ENCODE data around the gene CCDC68. TPM values are rescaled to one million over a fixed set of nuclear protein-coding genes. Genes with fewer than 3 reads are reported as not detected.

Gene CCDC68
- polyA plus RNA-seq, 2 of the 4 experiments (the other 2 are of a cell fraction): 3.1 to 12.4 TPM

DNA sequence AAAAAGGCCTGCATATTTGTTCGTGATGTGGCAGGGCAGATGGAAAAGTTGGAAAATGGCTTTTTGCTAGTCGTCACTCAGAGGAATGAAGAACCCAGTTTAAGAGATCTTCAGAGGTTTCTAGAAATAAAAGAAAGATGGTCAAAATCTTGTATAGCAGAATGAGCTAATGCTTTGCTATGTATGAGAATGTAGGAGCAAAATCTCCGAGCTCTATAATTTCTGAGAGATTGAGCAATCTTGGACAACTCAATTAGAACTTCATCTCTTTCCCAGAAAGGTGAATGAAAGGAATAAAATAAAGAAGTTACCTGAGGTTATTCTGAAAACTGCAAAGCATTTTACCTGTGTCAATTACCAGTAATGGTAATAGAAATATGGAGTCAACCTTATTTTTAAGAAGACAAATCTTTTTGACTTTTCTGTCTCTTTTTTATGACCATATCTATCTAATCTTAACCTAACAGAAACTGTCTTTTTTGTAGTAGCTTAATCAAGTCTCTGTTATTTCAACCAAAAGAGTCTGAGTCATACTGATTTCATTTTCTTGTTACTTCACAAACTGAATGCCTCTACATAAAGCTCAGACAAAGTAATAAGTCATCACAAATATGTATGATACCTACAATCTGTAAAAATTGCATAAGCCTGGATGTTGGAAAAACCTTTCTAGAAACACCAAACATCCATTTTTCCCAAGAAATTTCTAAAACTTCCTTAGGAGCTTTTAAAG lies 32.5 kb downstream of the CCDC68 start:
- DNase-seq (ENCODE audit: low read depth in 1 of 2, low spot score in 1 of 2) (no peak), FAIRE-seq (no peak), ATAC-seq (no peak)
- Histone ChIP-seq H3K4me3 (no peak overlapping the region), H3K9me3 (no peaks in the 10 kb centered on the region), H3K4me2 (no peak overlapping the region), H3K4me1 (no peaks in the 10 kb centered on the region), H3K27ac (no peak overlapping the region)
- ChIA-PET CTCF (no interaction called here), POLR2A (no interaction called here)
- no peak for TF ChIP-seq ZFP36 (IDR thresholded peaks at IDR 0.05; ENCODE audit: borderline replicate concordance, partially characterized antibody)
- TF ChIP-seq KDM1A (IDR thresholded peaks at IDR 0.05; ENCODE audit: low read depth): no peak
- TF ChIP-seq, protein P1, sequence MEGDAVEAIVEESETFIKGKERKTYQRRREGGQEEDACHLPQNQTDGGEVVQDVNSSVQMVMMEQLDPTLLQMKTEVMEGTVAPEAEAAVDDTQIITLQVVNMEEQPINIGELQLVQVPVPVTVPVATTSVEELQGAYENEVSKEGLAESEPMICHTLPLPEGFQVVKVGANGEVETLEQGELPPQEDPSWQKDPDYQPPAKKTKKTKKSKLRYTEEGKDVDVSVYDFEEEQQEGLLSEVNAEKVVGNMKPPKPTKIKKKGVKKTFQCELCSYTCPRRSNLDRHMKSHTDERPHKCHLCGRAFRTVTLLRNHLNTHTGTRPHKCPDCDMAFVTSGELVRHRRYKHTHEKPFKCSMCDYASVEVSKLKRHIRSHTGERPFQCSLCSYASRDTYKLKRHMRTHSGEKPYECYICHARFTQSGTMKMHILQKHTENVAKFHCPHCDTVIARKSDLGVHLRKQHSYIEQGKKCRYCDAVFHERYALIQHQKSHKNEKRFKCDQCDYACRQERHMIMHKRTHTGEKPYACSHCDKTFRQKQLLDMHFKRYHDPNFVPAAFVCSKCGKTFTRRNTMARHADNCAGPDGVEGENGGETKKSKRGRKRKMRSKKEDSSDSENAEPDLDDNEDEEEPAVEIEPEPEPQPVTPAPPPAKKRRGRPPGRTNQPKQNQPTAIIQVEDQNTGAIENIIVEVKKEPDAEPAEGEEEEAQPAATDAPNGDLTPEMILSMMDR (IDR thresholded peaks at IDR 0.05): no peak
- no peak for TF ChIP-seq MAZ (IDR thresholded peaks at IDR 0.05; ENCODE audit: borderline replicate concordance, low read depth, low read length)
- no peak for TF ChIP-seq ZNF302 (CRISPR knock-in tag; IDR thresholded peaks at IDR 0.05)
- TF ChIP-seq ZC3H11A (IDR thresholded peaks at IDR 0.05): no peak
- 85% methylated on average over 3 of the region's 3 CpGs for WGBS (ENCODE audit: missing lambda C conversion rate)

DNA sequence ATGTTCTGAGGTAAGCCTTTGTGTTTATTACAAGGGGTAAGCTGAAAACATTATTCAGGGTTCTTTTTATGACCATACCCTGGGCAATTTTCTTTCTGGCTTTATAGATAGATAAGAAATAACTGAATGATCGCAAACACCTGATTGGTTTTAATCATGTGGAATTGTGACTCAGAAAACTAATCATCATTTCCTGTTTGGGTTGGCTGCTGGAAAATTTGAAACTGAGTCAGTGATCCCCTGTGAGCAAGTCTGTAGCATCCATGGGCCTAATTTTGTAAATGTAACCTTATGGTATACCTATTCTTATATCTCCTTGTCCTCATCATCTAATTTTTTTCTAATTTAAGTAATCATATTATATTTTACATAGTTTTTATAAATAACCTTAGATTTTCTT lies 34.3 kb downstream of the CCDC68 start:
- FAIRE-seq (no peak), DNase-seq (ENCODE audit: low read depth in 1 of 2, low spot score in 1 of 2) (no peak), ATAC-seq (no peak)
- Histone ChIP-seq H3K4me1 (no peaks in the 10 kb centered on the region), H3K4me3 (no peak overlapping the region), H3K27ac (no peak overlapping the region), H3K4me2 (no peak overlapping the region), H3K9me3 (no peaks in the 10 kb centered on the region)
- 88% methylated on average over 1 of the region's 1 CpG for WGBS (ENCODE audit: missing lambda C conversion rate)
- POLR2A ChIA-PET: no interaction called here
- CTCF ChIA-PET: no interaction called here
- no peak for TF ChIP-seq SREBF2 (IDR thresholded peaks at IDR 0.05)
- TF ChIP-seq, protein P2, sequence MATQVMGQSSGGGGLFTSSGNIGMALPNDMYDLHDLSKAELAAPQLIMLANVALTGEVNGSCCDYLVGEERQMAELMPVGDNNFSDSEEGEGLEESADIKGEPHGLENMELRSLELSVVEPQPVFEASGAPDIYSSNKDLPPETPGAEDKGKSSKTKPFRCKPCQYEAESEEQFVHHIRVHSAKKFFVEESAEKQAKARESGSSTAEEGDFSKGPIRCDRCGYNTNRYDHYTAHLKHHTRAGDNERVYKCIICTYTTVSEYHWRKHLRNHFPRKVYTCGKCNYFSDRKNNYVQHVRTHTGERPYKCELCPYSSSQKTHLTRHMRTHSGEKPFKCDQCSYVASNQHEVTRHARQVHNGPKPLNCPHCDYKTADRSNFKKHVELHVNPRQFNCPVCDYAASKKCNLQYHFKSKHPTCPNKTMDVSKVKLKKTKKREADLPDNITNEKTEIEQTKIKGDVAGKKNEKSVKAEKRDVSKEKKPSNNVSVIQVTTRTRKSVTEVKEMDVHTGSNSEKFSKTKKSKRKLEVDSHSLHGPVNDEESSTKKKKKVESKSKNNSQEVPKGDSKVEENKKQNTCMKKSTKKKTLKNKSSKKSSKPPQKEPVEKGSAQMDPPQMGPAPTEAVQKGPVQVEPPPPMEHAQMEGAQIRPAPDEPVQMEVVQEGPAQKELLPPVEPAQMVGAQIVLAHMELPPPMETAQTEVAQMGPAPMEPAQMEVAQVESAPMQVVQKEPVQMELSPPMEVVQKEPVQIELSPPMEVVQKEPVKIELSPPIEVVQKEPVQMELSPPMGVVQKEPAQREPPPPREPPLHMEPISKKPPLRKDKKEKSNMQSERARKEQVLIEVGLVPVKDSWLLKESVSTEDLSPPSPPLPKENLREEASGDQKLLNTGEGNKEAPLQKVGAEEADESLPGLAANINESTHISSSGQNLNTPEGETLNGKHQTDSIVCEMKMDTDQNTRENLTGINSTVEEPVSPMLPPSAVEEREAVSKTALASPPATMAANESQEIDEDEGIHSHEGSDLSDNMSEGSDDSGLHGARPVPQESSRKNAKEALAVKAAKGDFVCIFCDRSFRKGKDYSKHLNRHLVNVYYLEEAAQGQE (IDR thresholded peaks at IDR 0.05): no peak
- no peak for TF ChIP-seq HOXA7 (CRISPR knock-in tag; IDR thresholded peaks at IDR 0.05)
- no peak for TF ChIP-seq CEBPB (IDR thresholded peaks at IDR 0.05)
- TF ChIP-seq, protein P3, sequence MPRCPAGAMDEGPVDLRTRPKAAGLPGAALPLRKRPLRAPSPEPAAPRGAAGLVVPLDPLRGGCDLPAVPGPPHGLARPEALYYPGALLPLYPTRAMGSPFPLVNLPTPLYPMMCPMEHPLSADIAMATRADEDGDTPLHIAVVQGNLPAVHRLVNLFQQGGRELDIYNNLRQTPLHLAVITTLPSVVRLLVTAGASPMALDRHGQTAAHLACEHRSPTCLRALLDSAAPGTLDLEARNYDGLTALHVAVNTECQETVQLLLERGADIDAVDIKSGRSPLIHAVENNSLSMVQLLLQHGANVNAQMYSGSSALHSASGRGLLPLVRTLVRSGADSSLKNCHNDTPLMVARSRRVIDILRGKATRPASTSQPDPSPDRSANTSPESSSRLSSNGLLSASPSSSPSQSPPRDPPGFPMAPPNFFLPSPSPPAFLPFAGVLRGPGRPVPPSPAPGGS (IDR thresholded peaks at IDR 0.05): no peak
- no peak for TF ChIP-seq RCOR1 (IDR thresholded peaks at IDR 0.05; ENCODE audit: low read depth, low read length)
- no peak for TF ChIP-seq FOXS1 (CRISPR knock-in tag; IDR thresholded peaks at IDR 0.05)
- TF ChIP-seq, protein P4, sequence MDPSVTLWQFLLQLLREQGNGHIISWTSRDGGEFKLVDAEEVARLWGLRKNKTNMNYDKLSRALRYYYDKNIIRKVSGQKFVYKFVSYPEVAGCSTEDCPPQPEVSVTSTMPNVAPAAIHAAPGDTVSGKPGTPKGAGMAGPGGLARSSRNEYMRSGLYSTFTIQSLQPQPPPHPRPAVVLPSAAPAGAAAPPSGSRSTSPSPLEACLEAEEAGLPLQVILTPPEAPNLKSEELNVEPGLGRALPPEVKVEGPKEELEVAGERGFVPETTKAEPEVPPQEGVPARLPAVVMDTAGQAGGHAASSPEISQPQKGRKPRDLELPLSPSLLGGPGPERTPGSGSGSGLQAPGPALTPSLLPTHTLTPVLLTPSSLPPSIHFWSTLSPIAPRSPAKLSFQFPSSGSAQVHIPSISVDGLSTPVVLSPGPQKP (IDR thresholded peaks at IDR 0.05; ENCODE audit: low read depth, low read length): no peak
- TF ChIP-seq BHLHE40 (IDR thresholded peaks at IDR 0.05; ENCODE audit: low read depth, low read length): no peak
- no peak for TF ChIP-seq NFE2L2 (conservative IDR thresholded peaks at IDR 0.05; ENCODE audit: low read length)
- no peak for TF ChIP-seq HOXB13 (CRISPR knock-in tag; IDR thresholded peaks at IDR 0.05; ENCODE audit: low read depth)

Measured in A549 (cell line).